NCI-H2107 treated with DMSO at 0.1 percent for 48 hours (cell line): ENCODE measurements around the gene KIAA1210.
"Not testable (repeated sequence)": the region's sequence is repeated elsewhere in the genome, so short reads cannot be mapped to it uniquely, and the experiment has no call there.

Experiments used
- DNase-seq: peaks from one replicate; lab custom pipeline; 2025; ENCODE audit not compliant: unreplicated experiment; lab: John Stamatoyannopoulos, UW

Gene KIAA1210

DNA sequence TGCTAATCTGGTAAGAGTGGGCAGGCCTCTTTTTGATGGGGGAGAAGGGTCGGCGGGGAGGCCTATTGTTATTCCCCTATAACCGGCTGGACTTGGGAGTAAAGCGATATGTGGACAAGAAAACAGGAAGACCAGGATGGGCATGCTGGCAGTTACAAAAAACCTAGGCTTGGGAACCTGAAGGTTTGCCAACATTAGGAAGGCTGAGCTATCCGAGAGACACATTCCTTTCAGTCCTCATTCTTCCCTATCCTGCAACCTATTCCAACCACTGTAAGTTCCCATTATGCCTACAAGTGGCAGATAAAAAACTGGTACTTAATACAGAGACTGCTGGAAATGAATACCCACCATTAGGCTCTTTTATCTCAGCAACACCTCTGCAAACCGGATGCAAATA lies 87.2 kb downstream of the KIAA1210 start:
- no peak for DNase-seq

DNA sequence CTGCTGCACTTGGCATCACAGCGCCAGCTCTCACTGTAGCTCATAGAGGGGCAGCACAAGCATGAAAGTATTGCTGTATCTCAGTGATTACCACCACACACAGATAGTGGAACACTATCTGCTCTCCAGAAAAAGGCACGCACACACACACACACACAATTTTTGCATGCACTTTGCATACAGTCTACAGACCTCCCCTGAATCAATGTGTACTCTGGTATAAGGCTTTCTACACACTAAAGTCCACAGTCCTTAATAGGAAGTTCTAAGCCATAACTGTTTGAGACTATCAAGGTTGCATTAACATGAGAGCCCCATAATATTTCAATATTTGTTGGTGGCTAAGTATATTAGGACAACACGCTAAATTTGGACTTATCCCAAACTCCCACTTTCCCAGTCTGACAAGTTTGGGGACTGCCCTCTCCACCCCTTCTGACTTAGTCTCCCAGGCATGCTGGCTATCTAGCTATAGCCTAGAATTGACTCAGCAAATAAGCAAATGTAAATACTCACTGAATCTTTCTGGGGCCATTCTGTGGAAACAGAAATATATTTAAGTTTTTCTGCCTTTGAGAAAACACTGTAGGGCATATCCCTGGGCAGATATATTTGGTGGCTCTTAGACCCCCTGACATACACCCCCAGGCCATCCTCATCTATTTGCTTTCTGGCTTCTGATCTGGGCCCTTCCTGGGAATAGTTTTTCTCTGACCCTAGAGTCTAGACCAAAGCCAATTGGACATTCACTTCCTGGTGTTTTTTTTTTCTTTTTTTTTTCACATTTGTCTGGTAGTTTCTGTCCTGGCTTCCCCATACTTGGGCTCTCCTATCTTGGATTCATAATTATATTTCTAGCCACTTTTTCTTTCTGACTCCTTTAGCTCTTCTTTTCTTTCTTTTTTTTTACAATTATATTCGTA lies 91.2 kb downstream of the KIAA1210 start:
- no peak for DNase-seq

DNA sequence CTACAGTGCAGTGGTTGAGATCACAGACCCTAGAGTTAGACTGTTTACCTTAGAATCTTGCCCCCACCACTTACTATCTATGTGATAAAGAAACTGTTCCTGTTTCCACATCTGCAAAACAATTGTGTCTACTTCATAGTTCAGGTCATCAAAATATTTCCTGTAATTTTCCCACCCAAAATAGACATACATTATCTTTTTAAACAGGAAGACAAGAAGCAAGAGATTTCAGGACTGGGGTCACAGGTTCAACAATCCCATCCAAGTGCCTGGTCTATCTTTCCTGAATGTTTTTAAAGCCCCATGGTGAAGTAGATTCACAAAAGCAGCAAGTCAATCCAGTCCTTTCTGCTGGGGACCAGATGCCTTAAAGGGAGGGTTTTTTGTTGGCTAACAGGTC lies 96.6 kb downstream of the KIAA1210 start:
- DNase-seq = no peak

GRCh38 chrX:119029656-119030055 lies 98.0 kb downstream of the KIAA1210 start:
- not testable (repeated sequence) for DNase-seq

GRCh38 chrX:119028733-119029330 lies 98.8 kb downstream of the KIAA1210 start:
- no peak for DNase-seq
